ENCODE data around the gene CIT. TPM values are rescaled to one million over a fixed set of nuclear protein-coding genes. Genes with fewer than 3 reads are reported as not detected.
"Not testable (repeated sequence)": the region's sequence is repeated elsewhere in the genome, so short reads cannot be mapped to it uniquely, and the experiment has no call there.

Gene CIT
- polyA plus RNA-seq, 3 donors = 0.03 TPM; not detected in 2

GRCh38 chr12:119710374-119710964, 166.7 kb downstream of the CIT start:
- no peak overlapping the region for H3K4me3 Mint-ChIP-seq
- H3K27me3 Mint-ChIP-seq (ENCODE audit: low read depth in 3 of 3) = no peaks in the 10 kb centered on the region
- peaks cover 76 to 92% of the 10 kb centered on the region in 2 donors for H3K36me3 Mint-ChIP-seq
- no peaks in the 10 kb centered on the region for H3K4me1 Mint-ChIP-seq
- no peak overlapping the region for H3K4me2 ChIP-seq (replicated peaks; ENCODE audit: extremely low read depth, low read length, poor library complexity, severe bottlenecking)
- H3K27ac ChIP-seq (ENCODE audit: low read depth in 1 of 2, low read length in 2 of 2) = no peak overlapping the region
- intact Hi-C loops (cut with micrococcal nuclease) = no loop called here
- TF ChIP-seq CTCF (IDR thresholded peaks at IDR 0.05) = no peak
- H3K4me1 ChIP-seq (ENCODE audit: control insufficient read depth in 1 of 2, insufficient read depth in 2 of 2, low read length in 2 of 2) = no peaks in the 10 kb centered on the region
- no peak overlapping the region for H3K9ac ChIP-seq (ENCODE audit: insufficient read depth, low read length, poor library complexity, severe bottlenecking)
- H3K27ac Mint-ChIP-seq = no peak overlapping the region
- H3K4me3 ChIP-seq (replicated peaks in 1 of 3; ENCODE audit: low read depth in 2 of 3, low read length in 3 of 3) = no peak overlapping the region
- no peaks in the 10 kb centered on the region for H3K27me3 ChIP-seq (ENCODE audit: control insufficient read depth in 2 of 2, insufficient read depth in 2 of 2, low read length in 2 of 2)
- 98% methylated on average over 7 of the region's 11 CpGs for WGBS (ENCODE audit: insufficient coverage)
- no peaks in the 10 kb centered on the region for H3K79me2 ChIP-seq (ENCODE audit: insufficient read depth, low read length)
- H3K9me3 ChIP-seq (replicated peaks in 1 of 2; ENCODE audit: control insufficient read depth in 1 of 2, insufficient read depth in 1 of 2, low read length in 2 of 2) = no peaks in the 10 kb centered on the region
- DNase-seq = no peak
- H3K9me3 Mint-ChIP-seq = no peaks in the 10 kb centered on the region
- H3K36me3 ChIP-seq (replicated peaks in 1 of 2; ENCODE audit: control insufficient read depth in 1 of 2, insufficient read depth in 2 of 2, low read length in 2 of 2) = peaks cover 59 to 93% of the 10 kb centered on the region in 2 donors
- H2AFZ ChIP-seq (ENCODE audit: insufficient read depth, low read depth, low read length, poor library complexity, severe bottlenecking) = no peak overlapping the region
- no peaks in the 10 kb centered on the region for H4K20me1 ChIP-seq (ENCODE audit: insufficient read depth, low read length)

GRCh38 chr12:119706427-119706826, 170.7 kb downstream of the CIT start:
- H3K9ac ChIP-seq (ENCODE audit: insufficient read depth, low read length, poor library complexity, severe bottlenecking); DNase-seq; H3K4me3 ChIP-seq (replicated peaks in 1 of 3; ENCODE audit: low read depth in 2 of 3, low read length in 3 of 3); H3K9me3 Mint-ChIP-seq; H3K79me2 ChIP-seq (ENCODE audit: insufficient read depth, low read length); H3K4me3 Mint-ChIP-seq; H4K20me1 ChIP-seq (ENCODE audit: insufficient read depth, low read length); H3K27me3 ChIP-seq (ENCODE audit: control insufficient read depth in 2 of 2, insufficient read depth in 2 of 2, low read length in 2 of 2); H3K4me1 ChIP-seq (ENCODE audit: control insufficient read depth in 1 of 2, insufficient read depth in 2 of 2, low read length in 2 of 2); H3K27ac Mint-ChIP-seq; intact Hi-C loops (cut with micrococcal nuclease); H3K4me1 Mint-ChIP-seq; H3K27me3 Mint-ChIP-seq (ENCODE audit: low read depth in 3 of 3); H3K4me2 ChIP-seq (replicated peaks; ENCODE audit: extremely low read depth, low read length, poor library complexity, severe bottlenecking); H3K27ac ChIP-seq (ENCODE audit: low read depth in 1 of 2, low read length in 2 of 2); H2AFZ ChIP-seq (ENCODE audit: insufficient read depth, low read depth, low read length, poor library complexity, severe bottlenecking); H3K9me3 ChIP-seq (replicated peaks in 1 of 2; ENCODE audit: control insufficient read depth in 1 of 2, insufficient read depth in 1 of 2, low read length in 2 of 2): not testable (repeated sequence)
- peaks cover 37 to 86% of the 10 kb centered on the region in 2 donors for H3K36me3 ChIP-seq (replicated peaks in 1 of 2; ENCODE audit: control insufficient read depth in 1 of 2, insufficient read depth in 2 of 2, low read length in 2 of 2)
- no CpG with 5 or more reads among the region's 1 CpG for WGBS (ENCODE audit: insufficient coverage)
- H3K36me3 Mint-ChIP-seq = peaks cover 69 to 93% of the 10 kb centered on the region in 2 donors
